A673 (cell line): ENCODE data around the gene CHST6. TPM values are rescaled to one million over a fixed set of nuclear protein-coding genes. Genes with fewer than 3 reads are reported as not detected.
"Not testable (repeated sequence)": the region's sequence is repeated elsewhere in the genome, so short reads cannot be mapped to it uniquely, and the experiment has no call there.

Source experiments
- Bru-seq: library from RNA; stranded (reverse); fragments of 400-500 nt; gene quantifications from one replicate; lab custom pipeline; 2021; lab: Mats Ljungman, UMichigan
- BruChase-seq, 2 experiments: library from RNA; stranded (reverse); fragments of 400-500 nt; gene quantifications; one replicate each; lab custom pipeline; 2021; lab: Mats Ljungman, UMichigan
- BruUV-seq: library from RNA; stranded (reverse); fragments of 400-500 nt; replicated peaks from 2 replicates; lab custom pipeline; 2021; lab: Mats Ljungman, UMichigan
- CTCF ChIA-PET: fragments of 300-600 bp; sonication (Branson Sonifier 250); formaldehyde crosslinking; loops from one replicate; lab custom pipeline; 2022; ENCODE audit warnings: antibody characterized with exemption; lab: Charles Lee
- POLR2A ChIA-PET: fragments of 300-600 bp; sonication (Branson Sonifier 250); formaldehyde crosslinking; loops from one replicate; lab custom pipeline; 2022; ENCODE audit warnings: antibody characterized with exemption; ENCODE audit not compliant: low non-redundant PET; lab: Charles Lee
- DNase-seq: peaks from one replicate; pipeline ENCODE4 v3.0.0-alpha.2; 2015; ENCODE audit warnings: low spot score
- H3K27ac ChIP-seq: fragments of 200-600 bp; sonication (generic); 2 replicates; pipeline ENCODE4 v1.5.1; 2016; ENCODE audit warnings: mixed run types, low read depth, mild to moderate bottlenecking, mixed read lengths, antibody characterized with exemption, low read length; ENCODE audit not compliant: poor library complexity, severe bottlenecking
- H3K27me3 ChIP-seq: fragments of 200-600 bp; sonication (generic); replicated peaks from 2 replicates; pipeline ENCODE4 v1.6.1; 2017; ENCODE audit warnings: mixed run types, low read depth, mild to moderate bottlenecking, mixed read lengths, antibody characterized with exemption, low read length; ENCODE audit not compliant: insufficient read depth, poor library complexity
- H3K36me3 ChIP-seq: fragments of 200-600 bp; sonication (generic); 2 replicates; pipeline ENCODE4 v1.6.1; 2016; ENCODE audit warnings: mixed run types, mild to moderate bottlenecking, mixed read lengths, antibody characterized with exemption, low read length; ENCODE audit not compliant: insufficient read depth, poor library complexity, severe bottlenecking
- H3K4me1 ChIP-seq: fragments of 200-600 bp; sonication (generic); 2 replicates; pipeline ENCODE4 v1.6.1; 2017; ENCODE audit warnings: mixed run types, mild to moderate bottlenecking, mixed read lengths, antibody characterized with exemption, low read length; ENCODE audit not compliant: insufficient read depth, poor library complexity, severe bottlenecking
- H3K4me3 ChIP-seq: fragments of 200-600 bp; sonication (generic); 2 replicates; pipeline ENCODE4 v1.5.1; 2016; ENCODE audit warnings: low read depth, mixed run types, mild to moderate bottlenecking, mixed read lengths, low read length; ENCODE audit not compliant: poor library complexity, severe bottlenecking
- H3K9me3 ChIP-seq: fragments of 200-600 bp; sonication (generic); 2 replicates; pipeline ENCODE4 v1.6.1; 2016; ENCODE audit warnings: mixed run types, low read depth, mild to moderate bottlenecking, mixed read lengths, antibody characterized with exemption, low read length; ENCODE audit not compliant: poor library complexity, severe bottlenecking
- EZH2 ChIP-seq: fragments of 200-600 bp; sonication (generic); IDR thresholded peaks from 2 replicates; pipeline ENCODE4 v1.6.1; 2017; ENCODE audit warnings: borderline replicate concordance, low read depth, mild to moderate bottlenecking, mixed read lengths, antibody characterized with exemption, low read length; ENCODE audit not compliant: poor library complexity, severe bottlenecking
- intact Hi-C: fragments of 100-400 bp; cut with micrococcal nuclease; formaldehyde crosslinking; loops from one replicate; pipeline ENCODE4 v1.10.0; 2022; ENCODE audit not compliant: unreplicated experiment
- long read RNA-seq: library from polyadenylated mRNA; stranded (forward); transcript quantifications from one replicate; pipeline ENCODE4 v2.0.0, GENCODE V29; 2022
- total RNA-seq: library from RNA; stranded (reverse); gene quantifications from 2 replicates; pipeline ENCODE4 v1.2.3, GENCODE V29; 2021
- TF ChIP-seq, protein P1 (sequence below): fragments of 300-800, 200-600 bp; sonication (generic); conservative IDR thresholded peaks from 2 replicates; pipeline ENCODE4 v1.5.1; 2017; ENCODE audit warnings: low read depth, mild to moderate bottlenecking, antibody characterized with exemption, low read length, moderate library complexity, mixed read lengths

Gene CHST6
- total RNA-seq: 4.5 and 5.0 TPM in 2 replicates
- percentile 41 among the genes with signal in this experiment for Bru-seq, nascent RNA
- BruChase-seq, experiment 1, labeled RNA remaining after a 2-hour chase: percentile 47 among the genes with signal in this experiment
- BruChase-seq, experiment 2, labeled RNA remaining after a 6-hour chase: percentile 65 among the genes with signal in this experiment
- long read RNA-seq, partial matches to known transcripts: 0 of 1 reads
- long read RNA-seq, other reads (novel, unspliced or antisense): 1 of 1 reads

DNA sequence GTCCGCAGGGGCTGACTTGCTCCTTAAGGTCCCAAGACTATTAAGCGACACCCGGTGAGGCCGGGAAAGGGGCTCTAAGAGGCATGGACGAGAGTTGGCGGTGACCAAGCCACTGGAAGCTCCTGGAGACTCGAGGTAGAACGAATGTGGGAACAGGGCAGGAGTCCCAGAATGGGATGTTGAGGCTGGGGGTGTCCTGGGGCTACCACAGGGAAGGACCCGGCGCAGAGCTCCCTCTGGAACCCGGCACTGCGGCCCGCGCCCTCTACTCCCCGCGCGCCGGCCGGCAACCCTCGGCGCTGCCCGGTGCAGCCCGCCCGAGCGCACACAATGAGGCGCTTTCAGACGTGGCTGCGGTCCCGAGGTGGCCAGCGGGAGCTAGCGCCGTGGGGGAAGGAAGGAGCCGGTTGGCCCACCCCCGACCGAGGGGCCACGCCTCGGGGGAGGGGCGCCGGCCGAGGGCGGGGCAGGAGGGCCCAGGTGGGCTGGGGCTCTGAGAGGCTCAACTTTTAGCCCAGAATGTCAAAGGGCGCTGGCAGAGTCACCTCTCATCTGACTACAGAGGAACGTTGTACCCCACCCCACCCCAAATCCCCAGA is at the start of gene CHST6:
Gene CHST6 (minus strand): TSS at position 366 of the 599 bp plus-strand sequence. CDS start 15,613 bp downstream, outside the sequence.
- no peak for TF ChIP-seq EZH2
- TF ChIP-seq, protein P1, sequence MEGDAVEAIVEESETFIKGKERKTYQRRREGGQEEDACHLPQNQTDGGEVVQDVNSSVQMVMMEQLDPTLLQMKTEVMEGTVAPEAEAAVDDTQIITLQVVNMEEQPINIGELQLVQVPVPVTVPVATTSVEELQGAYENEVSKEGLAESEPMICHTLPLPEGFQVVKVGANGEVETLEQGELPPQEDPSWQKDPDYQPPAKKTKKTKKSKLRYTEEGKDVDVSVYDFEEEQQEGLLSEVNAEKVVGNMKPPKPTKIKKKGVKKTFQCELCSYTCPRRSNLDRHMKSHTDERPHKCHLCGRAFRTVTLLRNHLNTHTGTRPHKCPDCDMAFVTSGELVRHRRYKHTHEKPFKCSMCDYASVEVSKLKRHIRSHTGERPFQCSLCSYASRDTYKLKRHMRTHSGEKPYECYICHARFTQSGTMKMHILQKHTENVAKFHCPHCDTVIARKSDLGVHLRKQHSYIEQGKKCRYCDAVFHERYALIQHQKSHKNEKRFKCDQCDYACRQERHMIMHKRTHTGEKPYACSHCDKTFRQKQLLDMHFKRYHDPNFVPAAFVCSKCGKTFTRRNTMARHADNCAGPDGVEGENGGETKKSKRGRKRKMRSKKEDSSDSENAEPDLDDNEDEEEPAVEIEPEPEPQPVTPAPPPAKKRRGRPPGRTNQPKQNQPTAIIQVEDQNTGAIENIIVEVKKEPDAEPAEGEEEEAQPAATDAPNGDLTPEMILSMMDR: no peak
- peak; percentile 57 for DNase-seq
- POLR2A ChIA-PET: interaction anchor here (0.6 to 0.7 kb wide), 3 partner anchors 20 to 764 kb away, joined by 3 to 5 read pairs (median 3); no protein-coding TSS in a partner anchor

DNA sequence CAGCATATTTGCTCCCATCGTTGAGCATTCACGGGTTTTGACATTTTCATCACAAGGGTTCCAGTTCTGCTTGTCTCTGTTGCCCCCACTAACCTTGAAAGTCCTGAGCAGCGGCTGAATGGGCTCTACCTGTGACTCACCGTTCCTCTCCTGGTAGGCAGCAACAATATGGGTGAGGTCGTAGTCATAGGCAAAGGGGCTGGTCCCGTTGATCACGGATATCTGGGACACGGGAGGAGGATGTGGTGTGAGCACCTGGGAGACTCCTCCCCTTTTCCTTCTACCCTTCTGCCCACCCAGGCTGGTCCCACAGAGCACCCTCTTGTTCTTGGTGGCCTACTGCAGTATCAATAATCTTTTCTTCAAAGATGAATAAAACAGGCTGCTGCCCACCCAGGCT is 47.2 kb upstream of the CHST6 start:
- H3K27me3 ChIP-seq, DNase-seq, H3K27ac ChIP-seq, H3K36me3 ChIP-seq, H3K4me3 ChIP-seq, intact Hi-C loops, H3K9me3 ChIP-seq, H3K4me1 ChIP-seq, BruUV-seq: not testable (repeated sequence)
- POLR2A ChIA-PET: interaction anchor here (0.6 kb wide), 1 partner anchor 48 kb away, joined by 3 read pairs; no protein-coding TSS in a partner anchor
- CTCF ChIA-PET: interaction anchor here (0.7 kb wide), 1 partner anchor 25 kb away, joined by 3 read pairs; no protein-coding TSS in a partner anchor

More for the DNA sequence above, at the start of gene CHST6:
- intact Hi-C loops: no loop called here
- Histone ChIP-seq H3K27me3 (no peaks in the 10 kb centered on the region), H3K9me3 (no peaks in the 10 kb centered on the region), H3K4me3 (peak within 1 kb of the TSS; percentile 51), H3K27ac (no peak within 1 kb of the TSS), H3K36me3 (no peaks in the 10 kb centered on the region), H3K4me1 (peaks cover 44% of the 10 kb centered on the region)
- no TSS peak for BruUV-seq
- CTCF ChIA-PET: no interaction called here

DNA sequence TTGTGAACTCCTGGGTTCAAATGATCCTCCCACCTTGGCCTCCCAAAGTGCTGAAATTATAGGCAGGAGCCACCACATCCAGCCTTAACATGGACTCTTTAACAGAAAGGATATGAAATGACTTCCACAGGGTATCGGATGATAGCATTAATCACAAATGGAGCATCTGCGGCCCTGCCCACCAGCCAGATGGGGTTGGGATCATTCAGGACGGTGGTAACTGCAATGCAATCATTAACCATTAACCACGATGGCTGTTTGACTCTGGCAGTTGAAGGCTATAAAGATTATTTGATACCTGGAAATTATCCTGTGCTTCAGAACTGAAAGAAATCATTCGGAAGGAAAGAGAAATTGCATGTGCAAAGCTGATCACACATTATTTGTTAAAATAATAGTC is 46.0 kb upstream of the CHST6 start:
- BruUV-seq: no TSS peak
- POLR2A ChIA-PET: no interaction called here

DNA sequence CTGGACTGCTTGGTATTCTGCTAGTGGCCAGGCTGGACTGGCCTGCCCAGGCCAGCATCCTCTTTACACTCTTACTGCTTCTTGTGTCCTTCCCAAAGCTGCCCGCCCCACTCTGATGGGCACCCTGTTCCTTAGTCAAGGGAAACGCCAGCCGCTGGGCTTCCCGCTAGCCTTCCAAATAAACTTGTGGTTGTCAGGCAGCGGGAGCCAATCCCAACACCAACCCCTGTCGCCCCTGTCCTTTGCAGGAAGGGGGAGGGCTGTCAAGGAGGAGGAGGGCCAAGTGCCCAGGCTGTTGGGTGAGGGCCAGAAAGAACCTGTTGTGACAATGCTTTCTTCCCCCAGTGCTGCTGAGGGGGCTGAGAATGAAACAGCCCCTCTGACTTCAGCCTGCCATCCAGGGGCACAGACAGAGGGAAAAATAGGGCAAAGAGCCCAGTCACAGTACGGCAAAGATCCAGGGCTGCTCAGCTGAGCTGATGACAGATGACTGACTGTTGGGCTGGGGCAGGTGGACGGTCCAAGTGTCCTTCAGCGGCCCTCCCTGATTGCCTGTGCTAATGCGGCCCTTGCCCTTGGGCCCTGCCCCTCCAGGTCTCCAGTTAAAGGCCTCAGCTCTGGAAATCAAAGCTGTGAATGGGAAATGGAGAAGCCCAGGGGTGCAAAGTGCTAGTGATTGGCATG is 43.8 kb upstream of the CHST6 start:
- CTCF ChIA-PET, H3K4me3 ChIP-seq, intact Hi-C loops, H3K27me3 ChIP-seq, H3K27ac ChIP-seq, BruUV-seq, DNase-seq, POLR2A ChIA-PET, H3K4me1 ChIP-seq, H3K9me3 ChIP-seq, H3K36me3 ChIP-seq: not testable (repeated sequence)

More for the DNA sequence above, 46.0 kb upstream of the CHST6 start:
- TF ChIP-seq, protein P1: no peak
- TF ChIP-seq EZH2: no peak
- intact Hi-C loops: no loop called here
- H3K4me1 ChIP-seq: no peaks in the 10 kb centered on the region
- H3K4me3 ChIP-seq: no peak overlapping the region
- CTCF ChIA-PET: no interaction called here
- H3K36me3 ChIP-seq: peaks cover 7% of the 10 kb centered on the region
- H3K27me3 ChIP-seq: no peaks in the 10 kb centered on the region
- H3K27ac ChIP-seq: no peak overlapping the region
- DNase-seq: no peak
- no peaks in the 10 kb centered on the region for H3K9me3 ChIP-seq
